ENCODE data around the gene MBNL1.
"Not testable (repeated sequence)": the region's sequence is repeated elsewhere in the genome, so short reads cannot be mapped to it uniquely, and the experiment has no call there.

Gene MBNL1

GRCh38 chr3:152350139-152350538, 81.4 kb downstream of the MBNL1 start:
- no peak for DNase-seq (ENCODE audit: low read depth)

GRCh38 chr3:152350776-152351175, 82.0 kb downstream of the MBNL1 start:
- DNase-seq (ENCODE audit: low read depth): no peak

GRCh38 chr3:152352554-152352953, 83.8 kb downstream of the MBNL1 start:
- DNase-seq (ENCODE audit: low read depth): no peak

- DNase-seq (ENCODE audit: low read depth): no peak
These were observed 84.8 kb downstream of the MBNL1 start for GRCh38 chr3:152353578-152353977.

GRCh38 chr3:152355744-152356665, 87.3 kb downstream of the MBNL1 start:
- no peak for DNase-seq (ENCODE audit: low read depth)

GRCh38 chr3:152356870-152357276, 88.1 kb downstream of the MBNL1 start:
- no peak for DNase-seq (ENCODE audit: low read depth)

- DNase-seq (ENCODE audit: low read depth): no peak
These were observed 88.9 kb downstream of the MBNL1 start for GRCh38 chr3:152357587-152357986.

GRCh38 chr3:152359385-152360248, 90.9 kb downstream of the MBNL1 start:
- DNase-seq (ENCODE audit: low read depth): no peak

GRCh38 chr3:152360302-152360701, 91.6 kb downstream of the MBNL1 start:
- no peak for DNase-seq (ENCODE audit: low read depth)

- no peak for DNase-seq (ENCODE audit: low read depth)
These were observed 92.2 kb downstream of the MBNL1 start for GRCh38 chr3:152360966-152361365.

GRCh38 chr3:152362086-152362485, 93.4 kb downstream of the MBNL1 start:
- DNase-seq (ENCODE audit: low read depth): no peak

GRCh38 chr3:152364237-152364636, 95.5 kb downstream of the MBNL1 start:
- no peak for DNase-seq (ENCODE audit: low read depth)

- DNase-seq (ENCODE audit: low read depth): no peak
These were observed 96.4 kb downstream of the MBNL1 start for GRCh38 chr3:152365126-152365525.

GRCh38 chr3:152365766-152366593, 97.3 kb downstream of the MBNL1 start:
- no peak for DNase-seq (ENCODE audit: low read depth)

- DNase-seq (ENCODE audit: low read depth): not testable (repeated sequence)
These were observed 98.5 kb downstream of the MBNL1 start for GRCh38 chr3:152367192-152367591.

GRCh38 chr3:152372633-152373032, 103.9 kb downstream of the MBNL1 start:
- not testable (repeated sequence) for DNase-seq (ENCODE audit: low read depth)

- DNase-seq (ENCODE audit: low read depth): no peak
These were observed 104.7 kb downstream of the MBNL1 start for GRCh38 chr3:152373379-152373778.

- DNase-seq (ENCODE audit: low read depth): no peak
These were observed 105.7 kb downstream of the MBNL1 start for GRCh38 chr3:152374262-152374990.

- DNase-seq (ENCODE audit: low read depth): no peak
These were observed 106.8 kb downstream of the MBNL1 start for GRCh38 chr3:152375546-152375945.

- DNase-seq (ENCODE audit: low read depth): no peak
These were observed 107.8 kb downstream of the MBNL1 start for GRCh38 chr3:152376351-152377183.

Data from stimulated activated CD8-positive, alpha-beta memory T cell treated with anti-CD3 and anti-CD28 coated beads, Interleukin-12 subunit alpha, Interleukin-12 subunit beta, amount 100 ng/mL, for 1 hour (primary cell).